ENCODE measurements around the gene MAP4K3. TPM values are rescaled to one million over a fixed set of nuclear protein-coding genes. Genes with fewer than 3 reads are reported as not detected.

Gene MAP4K3
- total and polyA plus RNA-seq, 2 of the 4 experiments (the other 2 are of a cell fraction): 13.2 to 32.6 TPM

GRCh38 chr2:39275016-39275415 lies 162.1 kb downstream of the MAP4K3 start:
- H3K79me1 ChIP-seq (ENCODE audit: low read depth in 1 of 2, low read length in 2 of 2): peaks cover 5 to 7% of the 10 kb centered on the region in 2 experiments; a peak in 2 of 4 replicates
- BruUV-seq (replicated peaks): no TSS peak
- H2BK5ac ChIP-seq (ENCODE audit: low read depth, low read length, poor library complexity, severe bottlenecking): no peak overlapping the region
- no peaks in the 10 kb centered on the region for H3K9me1 ChIP-seq (ENCODE audit: insufficient read depth, low read length)
- intact Hi-C loops (cut with micrococcal nuclease): no loop called here
- no peak overlapping the region for H2AFZ ChIP-seq (replicated peaks; ENCODE audit: low read length, poor library complexity)
- H3K4ac ChIP-seq (ENCODE audit: low read depth, low read length): no peak overlapping the region
- no peak overlapping the region for H3K14ac ChIP-seq (replicated peaks; ENCODE audit: low read depth, low read length)
- peak; percentile 8 for DNase-seq
- no peak overlapping the region for H3K4me3 ChIP-seq (ENCODE audit: insufficient read depth, low read depth, low read length)
- in situ Hi-C loops (cut with MboI; ENCODE audit: low sequenced_read_pairs): no loop called here
- no peaks in the 10 kb centered on the region for H4K20me1 ChIP-seq (ENCODE audit: insufficient read depth, low read length)
- H2AK5ac ChIP-seq (ENCODE audit: low read depth, low read length): no peak overlapping the region
- H3K4me2 ChIP-seq (ENCODE audit: low read depth, low read length): no peak overlapping the region
- WGBS, 2 experiments (ENCODE audit: extremely low coverage in 2 of 2, insufficient read length in 1 of 2): no CpG with 5 or more reads among the region's 1 CpG
- no peak overlapping the region for H2AK9ac ChIP-seq (replicated peaks; ENCODE audit: low read depth, low read length, poor library complexity)
- no peak overlapping the region for H3K23ac ChIP-seq (ENCODE audit: low read depth, low read length)
- no peak overlapping the region for H4K5ac ChIP-seq (ENCODE audit: low read depth, low read length)
- H2BK20ac ChIP-seq (ENCODE audit: low read depth, low read length): no peak overlapping the region
- ChIA-PET POLR2A (ENCODE audit: unreplicated experiment) (no interaction called here), CTCF (no interaction called here)
- no peak overlapping the region for H4K8ac ChIP-seq (ENCODE audit: low read depth in 2 of 2, low read length in 2 of 2)
- dilution Hi-C loops (cut with HindIII; ENCODE audit: low sequenced_read_pairs, unreplicated experiment): no loop called here
- H3K56ac ChIP-seq (ENCODE audit: extremely low read depth, insufficient read depth, low read length): no peak overlapping the region
- H2BK120ac ChIP-seq (ENCODE audit: low read depth, low read length): no peak overlapping the region
- H2BK15ac ChIP-seq (ENCODE audit: low read depth, low read length): no peak overlapping the region
- no peak overlapping the region for H3K27ac ChIP-seq (ENCODE audit: insufficient read depth, low read length)
- TF ChIP-seq RCOR1 (IDR thresholded peaks at IDR 0.05; ENCODE audit: insufficient replicate concordance, low read length) (no peak), FOS (IDR thresholded peaks at IDR 0.05; ENCODE audit: low read depth, low read length) (no peak), NFE2L2 (IDR thresholded peaks at IDR 0.05; ENCODE audit: low read depth, low read length) (no peak), POLR2A (IDR thresholded peaks at IDR 0.05; ENCODE audit: low read depth, low read length) (no peak), CHD1 (IDR thresholded peaks at IDR 0.05; ENCODE audit: low read depth, low read length) (no peak), MXI1 (IDR thresholded peaks at IDR 0.05; ENCODE audit: borderline replicate concordance, low read depth, low read length) (no peak), CEBPB (IDR thresholded peaks at IDR 0.05; ENCODE audit: low read depth, low read length) (no peak), MAZ (IDR thresholded peaks at IDR 0.05; ENCODE audit: borderline replicate concordance, low read depth, low read length) (no peak), CTCF (conservative IDR thresholded peaks at IDR 0.05; ENCODE audit: low read depth, low read length) (no peak), SMC3 (IDR thresholded peaks at IDR 0.05; ENCODE audit: low read depth, low read length) (no peak), USF2 (IDR thresholded peaks at IDR 0.05; ENCODE audit: low read depth, low read length) (no peak), RAD21 (IDR thresholded peaks at IDR 0.05; ENCODE audit: low read length) (no peak), RFX5 (IDR thresholded peaks at IDR 0.05; ENCODE audit: low read depth, low read length) (no peak), ELK1 (IDR thresholded peaks at IDR 0.05; ENCODE audit: borderline replicate concordance, low read depth, low read length) (no peak)
- H3K9ac ChIP-seq (ENCODE audit: low read depth, low read length): no peak overlapping the region
- no peak overlapping the region for H4K91ac ChIP-seq (ENCODE audit: insufficient read depth, low read depth, low read length)
- no peak overlapping the region for H3K18ac ChIP-seq (ENCODE audit: low read depth, low read length)
- H3K27me3 ChIP-seq (ENCODE audit: control insufficient read depth, insufficient read depth, low read length): no peaks in the 10 kb centered on the region
- H3K9me3 ChIP-seq (ENCODE audit: control insufficient read depth, insufficient read depth, low read length): no peaks in the 10 kb centered on the region
- ATAC-seq (ENCODE audit: low read depth): peak; percentile 14; the same call in 1 of the 2 replicates
- peaks cover 33% of the 10 kb centered on the region for H3K36me3 ChIP-seq (ENCODE audit: control insufficient read depth, insufficient read depth, low read length)
- H3K4me1 ChIP-seq (ENCODE audit: control insufficient read depth, insufficient read depth, low read length): no peaks in the 10 kb centered on the region; the same call in 1 of the 2 replicates

Data from IMR-90 (cell line).